Measurements from ENCODE around the gene ZNF814. TPM values are rescaled to one million over a fixed set of nuclear protein-coding genes. Genes with fewer than 3 reads are reported as not detected.
"Not testable (repeated sequence)": the region's sequence is repeated elsewhere in the genome, so short reads cannot be mapped to it uniquely, and the experiment has no call there.

Gene ZNF814
- total and polyA plus RNA-seq, 2 experiments from 2014 or later, result 80.4 to 86.9 TPM

DNA sequence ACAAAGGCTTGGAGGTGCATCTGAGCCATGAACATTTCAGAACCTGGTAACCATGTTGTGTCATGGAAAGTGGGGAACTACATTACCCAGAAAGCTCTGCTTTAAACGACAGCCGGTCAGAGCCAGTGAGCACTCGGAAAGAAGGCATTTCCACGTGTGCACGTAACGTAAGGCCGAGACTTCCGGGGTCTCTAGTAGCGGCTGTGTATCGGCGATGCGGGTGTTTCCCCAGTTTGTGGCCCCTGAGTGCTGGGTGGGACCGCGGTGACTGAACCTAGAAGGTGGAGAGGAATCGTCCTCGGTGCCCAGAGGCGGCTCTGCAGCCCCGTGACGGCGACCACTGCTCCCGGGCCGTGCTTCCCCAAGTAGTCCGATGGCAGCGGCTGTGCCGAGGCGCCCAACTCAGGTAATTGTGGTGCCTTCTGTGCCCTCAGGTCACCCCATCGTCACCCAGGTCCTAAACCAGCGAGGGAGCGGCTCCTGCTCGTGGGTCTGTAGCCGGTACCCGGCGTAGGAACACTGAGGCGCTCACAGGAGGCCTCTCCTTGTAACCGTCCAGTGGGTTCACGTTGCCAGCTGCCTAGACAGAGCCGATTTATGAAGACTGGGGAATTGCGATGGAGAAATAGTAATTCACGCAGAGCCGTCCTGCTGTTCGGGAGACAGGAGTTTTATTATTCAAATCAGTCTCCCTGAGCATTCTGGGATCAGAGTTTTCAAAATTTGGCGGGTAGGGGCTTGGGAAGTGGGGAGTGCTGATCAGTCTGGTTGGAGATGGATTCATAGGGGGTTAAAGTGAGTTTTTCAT, 39.0 kb downstream of the ZNF814 start, which contains the start of gene ZNF587:
Gene ZNF587, plus strand, starts transcription at position 194 of the 808 bp plus-strand sequence. Its CDS starts 180 bp downstream, at position 374.
- H3K27ac ChIP-seq (ENCODE audit: low read depth), result peak within 1 kb of the TSS; percentile 85
- H3F3A ChIP-seq (replicated peaks; ENCODE audit: low read depth), result peaks cover 50% of the 10 kb centered on the region
- H3K4me3 Mint-ChIP-seq, result peak within 1 kb of the TSS; percentile 96
- H3K27me3 ChIP-seq (ENCODE audit: insufficient read depth); H3K36me3 ChIP-seq (ENCODE audit: insufficient read depth); H3K27me3 Mint-ChIP-seq (ENCODE audit: insufficient read depth, low read depth, poor library complexity); H3K9me2 ChIP-seq (ENCODE audit: insufficient read depth); H3K9me3 Mint-ChIP-seq; H2AFZ ChIP-seq; H3K4me1 ChIP-seq (ENCODE audit: insufficient read depth): not testable (repeated sequence)
- H3K4me3 ChIP-seq, result peak within 1 kb of the TSS; percentile 73
- DNase-seq (ENCODE audit: low spot score) (peak; percentile 95), ATAC-seq (peak; percentile 90)
- H3K4me2 ChIP-seq, result peak within 1 kb of the TSS; percentile 81
- peaks cover 57% of the 10 kb centered on the region for H4K20me1 ChIP-seq (replicated peaks; ENCODE audit: insufficient read depth)
- H3K36me3 Mint-ChIP-seq (ENCODE audit: low read depth), result peaks cover 51% of the 10 kb centered on the region
- H3K4me1 Mint-ChIP-seq, result peaks cover 16% of the 10 kb centered on the region
- TF ChIP-seq POLR2AphosphoS5 (IDR thresholded peaks at IDR 0.05; ENCODE audit: low read depth), result peak; percentile 87
- TF ChIP-seq, protein P1, sequence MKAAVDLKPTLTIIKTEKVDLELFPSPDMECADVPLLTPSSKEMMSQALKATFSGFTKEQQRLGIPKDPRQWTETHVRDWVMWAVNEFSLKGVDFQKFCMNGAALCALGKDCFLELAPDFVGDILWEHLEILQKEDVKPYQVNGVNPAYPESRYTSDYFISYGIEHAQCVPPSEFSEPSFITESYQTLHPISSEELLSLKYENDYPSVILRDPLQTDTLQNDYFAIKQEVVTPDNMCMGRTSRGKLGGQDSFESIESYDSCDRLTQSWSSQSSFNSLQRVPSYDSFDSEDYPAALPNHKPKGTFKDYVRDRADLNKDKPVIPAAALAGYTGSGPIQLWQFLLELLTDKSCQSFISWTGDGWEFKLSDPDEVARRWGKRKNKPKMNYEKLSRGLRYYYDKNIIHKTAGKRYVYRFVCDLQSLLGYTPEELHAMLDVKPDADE (IDR thresholded peaks at IDR 0.05), result peak; percentile 91
- H3K79me2 ChIP-seq (replicated peaks; ENCODE audit: insufficient read depth), result peaks cover 73% of the 10 kb centered on the region
- H3K27ac Mint-ChIP-seq, result peak within 1 kb of the TSS; percentile 99

DNA sequence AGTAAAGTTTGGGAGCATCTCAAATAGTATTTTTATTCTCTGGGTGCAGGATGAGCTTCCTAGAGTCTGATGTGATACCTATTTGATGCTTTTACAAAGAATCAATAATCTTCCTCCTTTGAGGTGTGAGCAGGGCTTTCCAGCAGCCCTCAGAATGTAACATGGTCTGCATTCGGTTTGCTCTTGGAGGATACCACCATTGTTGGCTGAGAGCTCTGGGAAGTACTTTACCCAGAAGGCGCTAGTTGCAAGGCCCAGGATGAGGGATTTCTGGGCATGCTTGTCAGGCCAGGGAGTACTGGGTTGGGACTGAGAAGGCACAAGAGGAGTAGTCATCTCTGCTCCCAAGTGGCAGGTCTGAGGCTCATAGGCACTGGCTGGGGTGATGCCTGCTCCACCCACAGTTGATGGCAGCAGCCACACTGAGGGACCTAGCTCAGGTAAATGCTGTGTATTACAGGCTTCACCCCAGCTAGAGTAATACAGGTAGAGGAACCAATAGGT, 39.6 kb downstream of the ZNF814 start:
- not testable (repeated sequence) for H3K4me2 ChIP-seq; H2AFZ ChIP-seq; H3K9me2 ChIP-seq (ENCODE audit: insufficient read depth); H3K4me1 ChIP-seq (ENCODE audit: insufficient read depth); H3K27me3 ChIP-seq (ENCODE audit: insufficient read depth); H3K9me3 Mint-ChIP-seq; H3K27me3 Mint-ChIP-seq (ENCODE audit: insufficient read depth, low read depth, poor library complexity); H3K36me3 ChIP-seq (ENCODE audit: insufficient read depth)
- H3K4me3 ChIP-seq, result peak overlapping the region; percentile 73
- H3K4me1 Mint-ChIP-seq, result peaks cover 16% of the 10 kb centered on the region
- H3K27ac ChIP-seq (ENCODE audit: low read depth), result peak overlapping the region; percentile 82
- H3K4me3 Mint-ChIP-seq, result peak overlapping the region; percentile 96
- peak overlapping the region; percentile 99 for H3K27ac Mint-ChIP-seq
- DNase-seq (ENCODE audit: low spot score), result peak; percentile 40
- H3K79me2 ChIP-seq (replicated peaks; ENCODE audit: insufficient read depth), result peaks cover 75% of the 10 kb centered on the region
- peaks cover 60% of the 10 kb centered on the region for H4K20me1 ChIP-seq (replicated peaks; ENCODE audit: insufficient read depth)
- H3F3A ChIP-seq (replicated peaks; ENCODE audit: low read depth), result peaks cover 54% of the 10 kb centered on the region
- ATAC-seq, result peak; percentile 52
- peaks cover 51% of the 10 kb centered on the region for H3K36me3 Mint-ChIP-seq (ENCODE audit: low read depth)

DNA sequence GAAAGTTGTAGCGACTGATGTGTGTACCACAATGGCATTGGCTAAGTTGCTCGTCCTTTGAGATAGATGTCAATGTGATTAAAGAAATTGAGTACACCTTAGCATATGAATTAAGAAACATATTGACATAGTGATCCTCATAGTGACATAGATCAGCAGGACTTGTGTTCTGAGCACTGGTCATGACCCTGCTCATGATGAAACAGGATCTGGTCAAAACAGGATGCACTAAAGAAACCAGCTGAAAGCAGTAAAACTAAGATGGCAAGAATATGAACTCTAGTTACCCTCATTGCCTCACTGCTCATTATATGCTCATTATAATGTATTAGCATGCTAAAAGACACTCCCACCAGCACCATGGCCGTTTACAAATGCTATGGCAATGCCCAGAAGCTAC, 41.7 kb downstream of the ZNF814 start:
- H3K27me3 Mint-ChIP-seq (ENCODE audit: insufficient read depth, low read depth, poor library complexity); H3K9me3 Mint-ChIP-seq; DNase-seq (ENCODE audit: low spot score); H3K4me3 ChIP-seq; H2AFZ ChIP-seq; H3K9me2 ChIP-seq (ENCODE audit: insufficient read depth); H3K4me1 ChIP-seq (ENCODE audit: insufficient read depth); ATAC-seq; H3K4me3 Mint-ChIP-seq; H3K27ac Mint-ChIP-seq; H3K27me3 ChIP-seq (ENCODE audit: insufficient read depth); H3K4me2 ChIP-seq: not testable (repeated sequence)
- Histone ChIP-seq H3K79me2 (replicated peaks; ENCODE audit: insufficient read depth) (peaks cover 77% of the 10 kb centered on the region), H3K36me3 (ENCODE audit: insufficient read depth) (peaks cover 14% of the 10 kb centered on the region), H4K20me1 (replicated peaks; ENCODE audit: insufficient read depth) (peaks cover 59% of the 10 kb centered on the region), H3K27ac (ENCODE audit: low read depth) (peak overlapping the region; percentile 21; the same call in 1 of the 2 replicates), H3F3A (replicated peaks; ENCODE audit: low read depth) (peaks cover 57% of the 10 kb centered on the region)
- H3K4me1 Mint-ChIP-seq, result peaks cover 16% of the 10 kb centered on the region
- H3K36me3 Mint-ChIP-seq (ENCODE audit: low read depth), result peaks cover 51% of the 10 kb centered on the region
